ENCODE measurements around the gene CYYR1. TPM values are rescaled to one million over a fixed set of nuclear protein-coding genes. Genes with fewer than 3 reads are reported as not detected.
"Not testable (repeated sequence)": the region's sequence is repeated elsewhere in the genome, so short reads cannot be mapped to it uniquely, and the experiment has no call there.

The CYYR1 gene
- total RNA-seq, 2 experiments from 2014 or later: not detected

- H3K4me3 ChIP-seq (ENCODE audit: low read depth, low read length, poor library complexity, severe bottlenecking): no peak overlapping the region
- TF ChIP-seq, protein P1, sequence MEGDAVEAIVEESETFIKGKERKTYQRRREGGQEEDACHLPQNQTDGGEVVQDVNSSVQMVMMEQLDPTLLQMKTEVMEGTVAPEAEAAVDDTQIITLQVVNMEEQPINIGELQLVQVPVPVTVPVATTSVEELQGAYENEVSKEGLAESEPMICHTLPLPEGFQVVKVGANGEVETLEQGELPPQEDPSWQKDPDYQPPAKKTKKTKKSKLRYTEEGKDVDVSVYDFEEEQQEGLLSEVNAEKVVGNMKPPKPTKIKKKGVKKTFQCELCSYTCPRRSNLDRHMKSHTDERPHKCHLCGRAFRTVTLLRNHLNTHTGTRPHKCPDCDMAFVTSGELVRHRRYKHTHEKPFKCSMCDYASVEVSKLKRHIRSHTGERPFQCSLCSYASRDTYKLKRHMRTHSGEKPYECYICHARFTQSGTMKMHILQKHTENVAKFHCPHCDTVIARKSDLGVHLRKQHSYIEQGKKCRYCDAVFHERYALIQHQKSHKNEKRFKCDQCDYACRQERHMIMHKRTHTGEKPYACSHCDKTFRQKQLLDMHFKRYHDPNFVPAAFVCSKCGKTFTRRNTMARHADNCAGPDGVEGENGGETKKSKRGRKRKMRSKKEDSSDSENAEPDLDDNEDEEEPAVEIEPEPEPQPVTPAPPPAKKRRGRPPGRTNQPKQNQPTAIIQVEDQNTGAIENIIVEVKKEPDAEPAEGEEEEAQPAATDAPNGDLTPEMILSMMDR (conservative IDR thresholded peaks at IDR 0.05; ENCODE audit: low read length): no peak
- no peak for TF ChIP-seq EZH2phosphoT487 (IDR thresholded peaks at IDR 0.05; ENCODE audit: borderline replicate concordance, low read depth, low read length)
- H2AFZ ChIP-seq (ENCODE audit: low read length): no peak overlapping the region
- no TSS peak for BruUV-seq (replicated peaks)
- no peaks in the 10 kb centered on the region for H3K9me2 ChIP-seq (ENCODE audit: insufficient read depth, low read length)
- no peaks in the 10 kb centered on the region for H4K20me1 ChIP-seq (ENCODE audit: insufficient read depth, low read length)
- H3K79me2 ChIP-seq (ENCODE audit: insufficient read depth, low read depth, low read length): no peaks in the 10 kb centered on the region
- no peaks in the 10 kb centered on the region for H3K36me3 ChIP-seq (ENCODE audit: insufficient read depth, low read length)
- no peaks in the 10 kb centered on the region for H3K4me1 ChIP-seq (ENCODE audit: insufficient read depth, low read length, poor library complexity, severe bottlenecking)
- intact Hi-C loops (cut with micrococcal nuclease; ENCODE audit: unreplicated experiment): no loop called here
- no peak overlapping the region for H3K4me2 ChIP-seq (ENCODE audit: low read length)
- no peak overlapping the region for H3K27ac ChIP-seq (ENCODE audit: low read depth, low read length, poor library complexity, severe bottlenecking)
- ChIA-PET POLR2A (interaction anchor here (1.0 kb wide), 2 partner anchors 10 to 90 kb away, joined by 3 to 4 read pairs; no protein-coding TSS in a partner anchor), CTCF (ENCODE audit: unreplicated experiment) (no interaction called here)
- H3K9me3 ChIP-seq (ENCODE audit: low read length): no peaks in the 10 kb centered on the region
- DNase-seq (ENCODE audit: low spot score): no peak
These were observed 111.6 kb downstream of the CYYR1 start for GRCh38 chr21:26461500-26461899.

DNA sequence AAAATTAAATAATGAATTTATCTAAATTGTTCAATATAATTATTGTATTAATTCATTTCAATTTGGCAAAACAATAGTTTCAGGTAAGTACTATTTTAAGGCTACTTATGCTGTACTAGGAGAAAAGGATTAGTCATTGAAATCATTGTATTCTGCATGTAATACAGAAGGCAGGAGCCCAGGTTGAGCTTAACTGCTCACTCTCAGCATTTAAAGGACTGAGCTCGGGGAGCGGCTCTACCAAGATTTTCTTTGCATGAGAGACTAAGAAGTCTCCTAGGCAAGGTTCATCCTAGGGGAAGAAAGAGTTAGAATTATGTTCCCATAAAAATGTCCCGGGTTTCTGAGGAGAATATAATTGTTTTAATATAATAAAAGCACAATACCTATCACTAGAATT lies 112.5 kb downstream of the CYYR1 start:
- intact Hi-C loops (cut with micrococcal nuclease; ENCODE audit: unreplicated experiment): no loop called here
- no peaks in the 10 kb centered on the region for H3K9me2 ChIP-seq (ENCODE audit: insufficient read depth, low read length)
- no peaks in the 10 kb centered on the region for H3K79me2 ChIP-seq (ENCODE audit: insufficient read depth, low read depth, low read length)
- DNase-seq (ENCODE audit: low spot score): no peak
- H3K4me2 ChIP-seq (ENCODE audit: low read length): no peak overlapping the region
- ChIA-PET POLR2A (no interaction called here), CTCF (ENCODE audit: unreplicated experiment) (no interaction called here)
- H3K36me3 ChIP-seq (ENCODE audit: insufficient read depth, low read length): no peaks in the 10 kb centered on the region
- no peak overlapping the region for H3K27ac ChIP-seq (ENCODE audit: low read depth, low read length, poor library complexity, severe bottlenecking)
- H3K9me3 ChIP-seq (ENCODE audit: low read length): no peaks in the 10 kb centered on the region
- H4K20me1 ChIP-seq (ENCODE audit: insufficient read depth, low read length): no peaks in the 10 kb centered on the region
- TF ChIP-seq, protein P1 (conservative IDR thresholded peaks at IDR 0.05; ENCODE audit: low read length): no peak
- TF ChIP-seq EZH2phosphoT487 (IDR thresholded peaks at IDR 0.05; ENCODE audit: borderline replicate concordance, low read depth, low read length): no peak
- BruUV-seq (replicated peaks): no TSS peak
- no peaks in the 10 kb centered on the region for H3K4me1 ChIP-seq (ENCODE audit: insufficient read depth, low read length, poor library complexity, severe bottlenecking)
- H2AFZ ChIP-seq (ENCODE audit: low read length): no peak overlapping the region
- no peak overlapping the region for H3K4me3 ChIP-seq (ENCODE audit: low read depth, low read length, poor library complexity, severe bottlenecking)

GRCh38 chr21:26458854-26459253 lies 114.2 kb downstream of the CYYR1 start:
- H3K79me2 ChIP-seq (ENCODE audit: insufficient read depth, low read depth, low read length); H3K36me3 ChIP-seq (ENCODE audit: insufficient read depth, low read length); H3K4me1 ChIP-seq (ENCODE audit: insufficient read depth, low read length, poor library complexity, severe bottlenecking); H2AFZ ChIP-seq (ENCODE audit: low read length); H3K9me3 ChIP-seq (ENCODE audit: low read length); DNase-seq (ENCODE audit: low spot score); CTCF ChIA-PET (ENCODE audit: unreplicated experiment); H3K27ac ChIP-seq (ENCODE audit: low read depth, low read length, poor library complexity, severe bottlenecking); H4K20me1 ChIP-seq (ENCODE audit: insufficient read depth, low read length); H3K4me2 ChIP-seq (ENCODE audit: low read length); BruUV-seq (replicated peaks); intact Hi-C loops (cut with micrococcal nuclease; ENCODE audit: unreplicated experiment); H3K9me2 ChIP-seq (ENCODE audit: insufficient read depth, low read length); H3K4me3 ChIP-seq (ENCODE audit: low read depth, low read length, poor library complexity, severe bottlenecking): not testable (repeated sequence)
- POLR2A ChIA-PET: interaction anchor here (0.6 kb wide), 1 partner anchor 210 kb away, joined by 3 read pairs; no protein-coding TSS in a partner anchor
